Peyer's patch (tissue), 4 donors: ENCODE data around the gene NAALAD2. TPM values are rescaled to one million over a fixed set of nuclear protein-coding genes. Genes with fewer than 3 reads are reported as not detected.

Experiments used
- DNase-seq, 3 donors: peaks; one replicate each; pipeline ENCODE4 v3.0.0-alpha.2; 2017 to 2019
- H3K27ac ChIP-seq, 4 donors: fragments of 200-600 bp; sonication (generic); one replicate each; pipeline ENCODE4 v1.5.1; 2016 to 2019
- H3K27me3 ChIP-seq, 2 donors: fragments of 200-600 bp; sonication (generic); one replicate each; pipeline ENCODE4 v1.5.1; 2019
- H3K36me3 ChIP-seq, 3 donors: fragments of 200-600 bp; sonication (generic); one replicate each; pipeline ENCODE4 v1.5.1; 2016 to 2019
- H3K4me1 ChIP-seq, 4 donors: fragments of 200-600 bp; sonication (generic); one replicate each; pipeline ENCODE4 v1.5.1; 2016 to 2019
- H3K4me3 ChIP-seq, 4 donors: fragments of 200-600 bp; sonication (generic); 1 replicate in 3 of 4; 2 replicates in 1 of 4; pipeline ENCODE4 v1.5.1; 2016 to 2019; ENCODE audit warnings: mild to moderate bottlenecking in 1 of 4
- H3K9me3 ChIP-seq, 4 donors: fragments of 200-600 bp; sonication (generic); one replicate each; pipeline ENCODE4 v1.5.1; 2016 to 2019; ENCODE audit warnings: mild to moderate bottlenecking in 1 of 4
- CTCF ChIP-seq, 6 experiments: fragments of 450-650 bp in 4 of 6; fragments of 200-600 bp in 2 of 6; sonication (generic) in 1 of 6; IDR thresholded peaks; one replicate each; pipeline ENCODE4 v1.5.1; 2017 to 2019; ENCODE audit warnings: antibody characterized with exemption in 6 of 6, mild to moderate bottlenecking in 3 of 6, moderate library complexity in 1 of 6
- POLR2A ChIP-seq, 2 donors: fragments of 450-650 bp; IDR thresholded peaks; one replicate each; pipeline ENCODE4 v1.5.1; 2017; ENCODE audit warnings: antibody characterized with exemption in 2 of 2, mild to moderate bottlenecking in 2 of 2, moderate library complexity in 2 of 2
- total RNA-seq, 4 donors: library from RNA; depleted of rRNA; stranded (reverse); fragments of >200 nt; gene quantifications; one replicate each; pipeline ENCODE4 v1.1.0, GENCODE V29; 2016

NAALAD2 gene
- total RNA-seq, 4 donors from 2014 or later, result 1.7 to 7.0 (median 4.2) TPM; not detected in 1

DNA sequence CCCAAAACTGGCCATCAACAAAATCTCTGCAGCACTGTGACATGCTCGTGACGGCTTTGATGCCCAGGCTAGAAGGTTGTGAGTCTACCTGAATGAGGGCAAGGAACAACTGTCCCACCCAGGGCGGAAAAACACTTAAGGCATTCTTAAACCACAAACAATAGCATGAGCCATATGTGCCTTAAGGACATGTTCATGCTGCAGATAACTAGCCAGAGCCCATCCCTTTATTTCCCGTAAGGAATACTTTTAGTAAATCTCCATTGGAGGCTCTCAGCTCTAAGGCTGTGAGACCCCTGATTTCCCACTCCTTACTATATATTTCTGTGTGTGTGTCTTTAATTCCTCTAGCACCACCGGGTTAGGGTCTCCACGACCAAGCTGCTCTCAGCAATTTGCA is 85.0 kb downstream of the NAALAD2 start:
- no peaks in the 10 kb centered on the region for H3K36me3 ChIP-seq
- no peaks in the 10 kb centered on the region for H3K27me3 ChIP-seq
- no peak overlapping the region for H3K27ac ChIP-seq
- no peak overlapping the region for H3K4me3 ChIP-seq
- TF ChIP-seq POLR2A (IDR thresholded peaks at IDR 0.05), result no peak
- TF ChIP-seq CTCF (IDR thresholded peaks at IDR 0.05), result no peak
- DNase-seq, result no peak
- peaks cover 0 to 18% (median 4%) of the 10 kb centered on the region in 4 donors for H3K4me1 ChIP-seq
- no peaks in the 10 kb centered on the region for H3K9me3 ChIP-seq

- TF ChIP-seq POLR2A (IDR thresholded peaks at IDR 0.05) (no peak), CTCF (IDR thresholded peaks at IDR 0.05) (no peak)
- H3K4me3 ChIP-seq, result no peak overlapping the region
Observed at GRCh38 chr11:90220391-90220790, 85.9 kb downstream of the NAALAD2 start.

GRCh38 chr11:90221803-90222458 is 87.5 kb downstream of the NAALAD2 start:
- H3K27ac ChIP-seq, result peak overlapping the region; percentile 87 to 93 (median 88)
- no peaks in the 10 kb centered on the region for H3K36me3 ChIP-seq
- H3K9me3 ChIP-seq, result no peaks in the 10 kb centered on the region
- no peaks in the 10 kb centered on the region for H3K27me3 ChIP-seq
- no peak for DNase-seq
- TF ChIP-seq CTCF (IDR thresholded peaks at IDR 0.05), result no peak
- TF ChIP-seq POLR2A (IDR thresholded peaks at IDR 0.05), result no peak
- H3K4me3 ChIP-seq, result peak overlapping the region; percentile 77 to 94 (median 92)
- H3K4me1 ChIP-seq, result peaks cover 0 to 18% (median 4%) of the 10 kb centered on the region in 4 donors

More at GRCh38 chr11:90220391-90220790, 85.9 kb downstream of the NAALAD2 start:
- no peak for DNase-seq
- no peaks in the 10 kb centered on the region for H3K27me3 ChIP-seq
- H3K9me3 ChIP-seq, result no peaks in the 10 kb centered on the region
- H3K27ac ChIP-seq, result no peak overlapping the region
- no peaks in the 10 kb centered on the region for H3K36me3 ChIP-seq
- H3K4me1 ChIP-seq, result peaks cover 0 to 18% (median 4%) of the 10 kb centered on the region in 4 donors

DNA sequence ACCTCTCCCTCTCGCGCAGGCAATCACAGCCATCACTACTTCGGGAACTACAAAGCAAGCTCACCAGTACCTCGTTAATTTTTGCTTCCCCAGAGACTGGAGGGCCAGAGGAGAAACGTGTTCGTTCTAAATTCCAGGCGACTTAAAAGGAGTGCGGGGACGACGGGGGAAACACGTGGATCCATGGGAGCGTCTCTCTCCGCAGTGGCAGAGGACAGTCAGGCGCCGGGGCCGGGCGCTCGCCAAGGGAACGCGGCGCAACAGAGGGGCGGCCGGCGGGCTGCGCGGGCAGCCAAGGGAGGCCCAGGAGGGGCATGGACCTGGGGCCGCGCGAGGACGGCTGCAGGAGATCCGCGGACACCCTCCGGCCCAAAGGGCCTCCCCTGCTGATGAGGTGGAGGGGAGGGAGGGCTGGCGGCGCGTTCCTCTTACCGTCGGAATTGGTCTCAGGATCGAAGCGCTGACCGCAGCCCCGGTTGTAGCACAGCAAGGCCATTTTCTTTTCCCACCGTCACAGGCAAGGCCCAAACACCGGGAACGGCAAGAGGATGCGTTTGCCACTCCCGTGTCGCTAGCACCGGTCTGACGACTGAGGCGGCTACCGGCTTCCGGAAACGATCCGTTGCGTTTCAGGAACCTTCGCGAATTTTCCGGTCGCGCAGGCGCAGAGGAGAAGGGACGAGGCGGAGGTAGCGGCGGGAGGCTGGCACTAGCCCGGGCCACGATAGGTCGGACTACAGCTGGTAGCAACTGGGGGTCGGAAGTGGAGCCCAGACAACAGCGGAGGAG is 88.2 kb downstream of the NAALAD2 start, which contains the start of gene CHORDC1:
Gene CHORDC1, minus strand, starts transcription at position 591 of the 789 bp plus-strand sequence. Its CDS starts 95 bp downstream, at position 496.
- Histone ChIP-seq H3K4me3 (peak within 1 kb of the TSS; percentile 77 to 94 (median 92)), H3K4me1 (peaks cover 0 to 18% (median 4%) of the 10 kb centered on the region in 4 donors), H3K9me3 (no peaks in the 10 kb centered on the region), H3K27me3 (no peaks in the 10 kb centered on the region), H3K27ac (peak within 1 kb of the TSS; percentile 87 to 93 (median 88)), H3K36me3 (no peaks in the 10 kb centered on the region)
- peak; percentile 91 to 97 (median 94) for DNase-seq
- TF ChIP-seq CTCF (IDR thresholded peaks at IDR 0.05) (no peak), POLR2A (IDR thresholded peaks at IDR 0.05) (peak; percentile 65 to 94)

DNA sequence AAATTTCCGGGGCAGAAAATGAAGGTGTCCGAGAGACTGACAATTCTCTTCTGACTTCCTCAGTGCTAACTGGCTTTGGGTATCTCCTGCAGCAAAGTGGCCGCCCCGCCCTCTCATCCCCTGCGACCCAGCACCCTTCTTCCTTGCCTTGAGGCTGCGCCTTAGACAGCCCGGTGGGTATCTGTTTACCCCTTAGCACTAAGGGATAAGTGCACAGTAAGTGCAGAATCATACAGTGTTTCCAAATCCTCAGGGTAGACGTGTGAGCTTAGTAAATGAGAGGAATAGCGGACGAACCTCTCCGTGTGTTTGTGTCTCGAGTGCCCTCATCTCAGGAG is 88.8 kb downstream of the NAALAD2 start:
- Histone ChIP-seq H3K27me3 (no peaks in the 10 kb centered on the region), H3K27ac (peak overlapping the region; percentile 87 to 93 (median 88)), H3K9me3 (no peaks in the 10 kb centered on the region), H3K36me3 (no peaks in the 10 kb centered on the region), H3K4me3 (peak overlapping the region; percentile 77 to 94 (median 92)), H3K4me1 (peaks cover 0 to 18% (median 4%) of the 10 kb centered on the region in 4 donors)
- no peak for DNase-seq
- TF ChIP-seq POLR2A (IDR thresholded peaks at IDR 0.05) (no peak), CTCF (IDR thresholded peaks at IDR 0.05) (no peak)
